Stomach (tissue), 4 donors: ENCODE data around the gene CUTC.

ENCODE experiments used
- EP300 ChIP-seq: sonication (generic); formaldehyde crosslinking; IDR thresholded peaks from one replicate; pipeline ENCODE4 v1.6.1; 2017; ENCODE audit warnings: antibody characterized with exemption
- POLR2AphosphoS5 ChIP-seq, 3 donors: sonication (generic); formaldehyde crosslinking; IDR thresholded peaks; one replicate each; pipeline ENCODE4 v1.6.1; 2016; ENCODE audit warnings: antibody characterized with exemption in 3 of 3

GRCh38 chr10:99740933-99741559 is 9.0 kb downstream of the CUTC start:
- TF ChIP-seq EP300 = no peak
- TF ChIP-seq POLR2AphosphoS5 (IDR thresholded peaks at IDR 0.05) = no peak
